Omental fat pad (tissue), 4 donors: Measurements from ENCODE around the gene MS4A2. TPM values are rescaled to one million over a fixed set of nuclear protein-coding genes. Genes with fewer than 3 reads are reported as not detected.

ENCODE experiments used
- ATAC-seq: fragments of 150-250 bp; one replicate; pipeline ENCODE4 v1.9.1; 2016; ENCODE audit warnings: mild to moderate bottlenecking, moderate library complexity; ENCODE audit not compliant: low FRiP score
- DNase-seq: peaks from one replicate; pipeline ENCODE4 v3.0.0-alpha.2; 2019; ENCODE audit warnings: low spot score
- CTCF ChIP-seq, 3 donors: fragments of 450-650 bp; IDR thresholded peaks; one replicate each; pipeline ENCODE4 v1.5.1; 2016 to 2017; ENCODE audit warnings: antibody characterized with exemption in 3 of 3, mild to moderate bottlenecking in 3 of 3, moderate library complexity in 2 of 3
- total RNA-seq, 4 donors: library from RNA; depleted of rRNA; stranded (reverse); fragments of >200 nt; gene quantifications; one replicate each; pipeline ENCODE4 v1.1.0, GENCODE V29; 2016

The MS4A2 gene
- total RNA-seq, 4 donors from 2014 or later = 0.31 to 2.5 (median 1.3) TPM

- ATAC-seq = no peak
- no peak for DNase-seq
- no peak for TF ChIP-seq CTCF (IDR thresholded peaks at IDR 0.05)
These were observed 23.3 kb downstream of the MS4A2 start for GRCh38 chr11:60111793-60112192.

DNA sequence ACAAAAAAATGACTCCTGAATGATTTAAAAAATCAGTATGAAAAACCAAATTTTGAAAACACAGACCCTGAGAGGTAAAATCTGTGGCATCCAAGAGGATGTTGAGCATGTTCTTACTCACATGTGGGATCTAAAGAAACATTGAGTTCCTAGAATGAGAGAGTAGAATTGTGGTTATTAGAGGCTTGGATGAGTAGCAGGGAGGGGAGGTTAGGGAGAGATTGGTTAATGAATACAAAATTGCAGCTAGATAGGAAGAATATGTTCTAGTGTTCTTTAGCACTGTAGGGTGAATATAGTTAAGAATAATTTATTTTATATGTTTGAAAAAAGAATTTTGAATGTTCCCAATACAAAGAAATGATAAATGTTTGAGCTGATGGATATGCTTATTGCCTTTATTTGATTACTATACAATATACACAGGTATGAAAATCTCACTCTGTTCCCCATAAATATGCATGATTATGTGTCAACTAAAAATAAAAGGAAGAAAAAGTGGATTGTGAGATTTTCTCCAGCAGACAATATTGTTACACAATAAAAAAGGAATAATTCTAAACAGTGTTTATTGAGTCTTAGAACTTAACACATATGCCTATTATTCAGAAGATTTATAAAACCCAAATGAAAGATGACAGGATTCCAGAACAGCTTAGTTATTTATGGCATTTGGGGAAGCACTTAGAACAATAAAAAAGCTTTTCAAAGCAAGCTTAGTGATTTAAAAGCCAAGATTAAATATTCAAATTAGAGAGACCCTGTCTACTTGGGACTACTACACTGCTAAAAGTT lies 28.7 kb downstream of the MS4A2 start:
- TF ChIP-seq CTCF (IDR thresholded peaks at IDR 0.05) = no peak
- no peak for DNase-seq
- ATAC-seq = no peak

DNA sequence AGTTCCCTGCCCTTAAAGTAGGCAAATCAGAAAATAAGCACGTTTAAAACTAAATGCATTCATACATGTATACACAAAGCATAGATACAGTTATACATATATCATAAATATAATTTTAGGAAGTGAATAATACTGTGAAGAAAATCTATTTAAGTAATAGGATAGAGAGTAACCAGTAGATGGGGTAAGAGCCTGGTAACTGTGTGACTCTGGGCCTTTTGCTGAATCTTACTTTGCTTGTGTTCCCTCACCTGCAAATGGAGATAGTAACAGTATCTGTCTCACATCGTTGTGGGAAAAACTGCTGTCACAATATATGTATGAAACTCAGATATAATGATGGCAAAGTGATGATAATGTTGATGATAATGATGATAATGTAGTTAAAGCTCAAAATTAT lies 29.9 kb downstream of the MS4A2 start:
- ATAC-seq = no peak
- no peak for DNase-seq
- no peak for TF ChIP-seq CTCF (IDR thresholded peaks at IDR 0.05)

DNA sequence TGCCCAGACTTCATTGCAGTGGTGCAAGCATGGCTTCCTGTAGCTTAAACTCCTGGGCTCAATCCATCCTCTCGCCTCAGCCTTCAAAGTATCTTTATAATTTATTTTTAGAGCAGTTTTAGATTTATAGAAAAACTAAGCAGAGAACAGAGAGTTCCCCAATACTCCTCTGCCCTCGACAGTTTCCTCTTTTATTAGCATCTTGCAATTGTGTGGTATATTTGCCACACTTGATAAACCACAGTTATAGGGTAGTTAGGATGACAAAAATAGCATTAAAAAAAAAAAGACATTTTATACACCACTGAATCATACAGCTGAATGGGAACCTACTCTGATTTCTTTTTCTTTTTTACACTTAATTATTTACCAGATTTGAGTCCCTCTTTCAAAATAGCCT lies 31.2 kb downstream of the MS4A2 start:
- no peak for TF ChIP-seq CTCF (IDR thresholded peaks at IDR 0.05)
- DNase-seq (no peak), ATAC-seq (no peak)

GRCh38 chr11:60121264-60121663 lies 32.8 kb downstream of the MS4A2 start:
- no peak for TF ChIP-seq CTCF (IDR thresholded peaks at IDR 0.05)
- ATAC-seq = no peak

GRCh38 chr11:60122414-60123036 lies 34.1 kb downstream of the MS4A2 start:
- no peak for DNase-seq
- no peak for TF ChIP-seq CTCF (IDR thresholded peaks at IDR 0.05)
- no peak for ATAC-seq

More at GRCh38 chr11:60121264-60121663, 32.8 kb downstream of the MS4A2 start:
- no peak for DNase-seq
